Fibroblast of lung (primary cell): ENCODE measurements around the gene TAMALIN. TPM values are rescaled to one million over a fixed set of nuclear protein-coding genes. Genes with fewer than 3 reads are reported as not detected.

Experiments used
- DNase-seq, 2 donors: peaks; one replicate each; pipeline versions ENCODE4 v3.0.0 to v3.0.0-alpha.2; 2010; ENCODE audit warnings: low read depth in 2 of 2
- H2AFZ ChIP-seq: 2 replicates; pipeline ENCODE4 v1.5.1; 2012; ENCODE audit warnings: low read length, control low read depth, inconsistent platforms
- H3K27ac ChIP-seq: 2 replicates; pipeline ENCODE4 v1.5.1; 2011; ENCODE audit warnings: low read length, control low read depth; ENCODE audit not compliant: insufficient read depth
- H3K27me3 ChIP-seq: 2 replicates; pipeline ENCODE4 v1.5.1; 2011; ENCODE audit warnings: mild to moderate bottlenecking, low read length; ENCODE audit not compliant: control insufficient read depth, insufficient read depth
- H3K36me3 ChIP-seq: 2 replicates; pipeline ENCODE4 v1.5.1; 2011; ENCODE audit warnings: low read length; ENCODE audit not compliant: control insufficient read depth, insufficient read depth
- H3K4me1 ChIP-seq: 2 replicates; pipeline ENCODE4 v1.5.1; 2011; ENCODE audit warnings: low read length; ENCODE audit not compliant: control insufficient read depth, insufficient read depth; ENCODE audit errors: extremely low read depth
- H3K4me2 ChIP-seq: 2 replicates; pipeline ENCODE4 v1.5.1; 2011; ENCODE audit warnings: low read length, control low read depth; ENCODE audit not compliant: insufficient read depth; ENCODE audit errors: extremely low read depth
- H3K4me3 ChIP-seq, 4 experiments: fragments of 200-600 bp in 1 of 4; sonication (generic) in 1 of 4; replicated peaks in 1 of 4; 2 replicates each; pipeline ENCODE4 v1.5.1; 2011 to 2016; ENCODE audit warnings: low read length in 4 of 4, low read depth in 3 of 4, mild to moderate bottlenecking in 3 of 4, control low read depth in 2 of 4, inconsistent platforms in 1 of 4, mixed read lengths in 1 of 4; ENCODE audit not compliant: insufficient read depth in 1 of 4; ENCODE audit errors: control extremely low read depth in 1 of 4
- H3K79me2 ChIP-seq: 2 replicates; pipeline ENCODE4 v1.5.1; 2012; ENCODE audit warnings: mild to moderate bottlenecking, low read length, inconsistent platforms; ENCODE audit not compliant: control insufficient read depth, insufficient read depth
- H3K9ac ChIP-seq: 2 replicates; pipeline ENCODE4 v1.5.1; 2011; ENCODE audit warnings: mild to moderate bottlenecking, low read length, control low read depth; ENCODE audit not compliant: insufficient read depth
- H3K9me3 ChIP-seq: 2 replicates; pipeline ENCODE4 v1.5.1; 2012; ENCODE audit warnings: low read depth, low read length; ENCODE audit not compliant: control insufficient read depth, insufficient read depth
- H4K20me1 ChIP-seq: 2 replicates; pipeline ENCODE4 v1.5.1; 2011; ENCODE audit warnings: low read length; ENCODE audit not compliant: control insufficient read depth, insufficient read depth; ENCODE audit errors: extremely low read depth
- EZH2 ChIP-seq: IDR thresholded peaks from 2 replicates; pipeline ENCODE4 v1.5.1; 2012; ENCODE audit warnings: low read length, control low read depth, mild to moderate bottlenecking; ENCODE audit errors: missing control alignments
- polyA plus RNA-seq, 2 donors: library from polyadenylated mRNA; depleted of rRNA in 1 of 2; stranded (reverse) in 1 of 2; unstranded in 1 of 2; fragments of >200 nt; gene quantifications; 2 replicates each; pipeline ENCODE4 v1.2.1, GENCODE V29; 2011 to 2012; ENCODE audit warnings: missing spikeins in 1 of 2
- total RNA-seq: library from RNA; depleted of rRNA; stranded (reverse); fragments of >200 nt; gene quantifications from 2 replicates; pipeline ENCODE4 v1.2.1, GENCODE V29; 2014
- TF ChIP-seq, protein P1 (sequence below), 2 donors: IDR thresholded peaks in 1 of 2; conservative IDR thresholded peaks in 1 of 2; 1 replicate in 1 of 2; 2 replicates in 1 of 2; pipeline ENCODE4 v1.5.1; 2011 to 2012; ENCODE audit warnings: low read length in 2 of 2, control low read depth in 1 of 2, inconsistent platforms in 1 of 2, low read depth in 1 of 2, mild to moderate bottlenecking in 1 of 2

TAMALIN gene
- total and polyA plus RNA-seq, 2 donors (not counting 1 experiment from before 2014, with no cell fraction given) = 5.3 to 12.1 TPM

DNA sequence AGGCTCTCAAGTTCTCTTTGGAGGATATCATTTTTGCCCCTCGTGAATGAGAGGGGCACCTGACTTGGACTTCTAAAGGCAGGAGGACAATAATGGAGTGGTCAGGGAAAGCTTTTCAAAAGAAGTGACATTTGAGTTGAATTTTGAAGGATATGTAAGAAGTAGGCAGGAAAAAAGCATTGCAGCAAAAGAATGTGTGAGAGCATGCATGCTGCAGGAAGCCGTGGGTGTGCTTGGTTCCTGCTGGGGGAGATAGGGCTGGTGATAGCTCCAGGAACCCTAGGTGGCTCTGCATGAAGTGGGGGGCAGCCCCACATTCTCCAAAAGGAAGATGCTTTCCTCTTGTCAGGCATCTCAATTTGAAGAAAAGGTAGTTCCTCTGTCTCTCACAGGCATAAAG is 32.1 kb upstream of the TAMALIN start:
- H3K27me3 ChIP-seq = no peaks in the 10 kb centered on the region
- H3K4me3 ChIP-seq = no peak overlapping the region
- H3K79me2 ChIP-seq = peaks cover 4% of the 10 kb centered on the region
- DNase-seq = no peak
- H4K20me1 ChIP-seq = no peaks in the 10 kb centered on the region
- H3K9ac ChIP-seq = no peak overlapping the region
- peaks cover 12% of the 10 kb centered on the region for H3K36me3 ChIP-seq
- no peak overlapping the region for H2AFZ ChIP-seq
- no peak for TF ChIP-seq EZH2
- TF ChIP-seq, protein P1, sequence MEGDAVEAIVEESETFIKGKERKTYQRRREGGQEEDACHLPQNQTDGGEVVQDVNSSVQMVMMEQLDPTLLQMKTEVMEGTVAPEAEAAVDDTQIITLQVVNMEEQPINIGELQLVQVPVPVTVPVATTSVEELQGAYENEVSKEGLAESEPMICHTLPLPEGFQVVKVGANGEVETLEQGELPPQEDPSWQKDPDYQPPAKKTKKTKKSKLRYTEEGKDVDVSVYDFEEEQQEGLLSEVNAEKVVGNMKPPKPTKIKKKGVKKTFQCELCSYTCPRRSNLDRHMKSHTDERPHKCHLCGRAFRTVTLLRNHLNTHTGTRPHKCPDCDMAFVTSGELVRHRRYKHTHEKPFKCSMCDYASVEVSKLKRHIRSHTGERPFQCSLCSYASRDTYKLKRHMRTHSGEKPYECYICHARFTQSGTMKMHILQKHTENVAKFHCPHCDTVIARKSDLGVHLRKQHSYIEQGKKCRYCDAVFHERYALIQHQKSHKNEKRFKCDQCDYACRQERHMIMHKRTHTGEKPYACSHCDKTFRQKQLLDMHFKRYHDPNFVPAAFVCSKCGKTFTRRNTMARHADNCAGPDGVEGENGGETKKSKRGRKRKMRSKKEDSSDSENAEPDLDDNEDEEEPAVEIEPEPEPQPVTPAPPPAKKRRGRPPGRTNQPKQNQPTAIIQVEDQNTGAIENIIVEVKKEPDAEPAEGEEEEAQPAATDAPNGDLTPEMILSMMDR (conservative IDR thresholded peaks at IDR 0.05 in 1 of 2, IDR thresholded peaks at IDR 0.05 in 1 of 2; ENCODE audit: low read depth in 1 of 2, low read length in 2 of 2) = no peak
- H3K4me2 ChIP-seq = no peak overlapping the region
- H3K4me1 ChIP-seq = peaks cover 13% of the 10 kb centered on the region
- no peaks in the 10 kb centered on the region for H3K9me3 ChIP-seq
- H3K27ac ChIP-seq = no peak overlapping the region

DNA sequence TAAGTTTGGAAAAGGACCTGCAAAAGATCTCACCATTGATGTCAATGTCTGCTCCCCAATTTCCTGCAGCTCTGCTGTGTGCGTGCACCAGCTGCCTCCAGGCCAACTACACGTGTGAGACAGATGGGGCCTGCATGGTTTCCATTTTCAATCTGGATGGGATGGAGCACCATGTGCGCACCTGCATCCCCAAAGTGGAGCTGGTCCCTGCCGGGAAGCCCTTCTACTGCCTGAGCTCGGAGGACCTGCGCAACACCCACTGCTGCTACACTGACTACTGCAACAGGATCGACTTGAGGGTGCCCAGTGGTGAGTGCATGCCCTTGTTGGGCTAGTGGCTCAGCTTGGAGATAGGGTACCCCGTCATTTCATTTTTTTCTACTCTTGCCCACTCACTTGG is 31.6 kb upstream of the TAMALIN start:
- Histone ChIP-seq H3K4me2 (no peak overlapping the region), H3K4me1 (peaks cover 13% of the 10 kb centered on the region), H3K4me3 (no peak overlapping the region), H4K20me1 (no peaks in the 10 kb centered on the region), H2AFZ (no peak overlapping the region), H3K27me3 (no peaks in the 10 kb centered on the region), H3K36me3 (peaks cover 12% of the 10 kb centered on the region), H3K9me3 (no peaks in the 10 kb centered on the region), H3K9ac (no peak overlapping the region), H3K27ac (no peak overlapping the region), H3K79me2 (peaks cover 4% of the 10 kb centered on the region)
- TF ChIP-seq, protein P1 (conservative IDR thresholded peaks at IDR 0.05 in 1 of 2, IDR thresholded peaks at IDR 0.05 in 1 of 2; ENCODE audit: low read depth in 1 of 2, low read length in 2 of 2) = no peak
- no peak for TF ChIP-seq EZH2
- no peak for DNase-seq

DNA sequence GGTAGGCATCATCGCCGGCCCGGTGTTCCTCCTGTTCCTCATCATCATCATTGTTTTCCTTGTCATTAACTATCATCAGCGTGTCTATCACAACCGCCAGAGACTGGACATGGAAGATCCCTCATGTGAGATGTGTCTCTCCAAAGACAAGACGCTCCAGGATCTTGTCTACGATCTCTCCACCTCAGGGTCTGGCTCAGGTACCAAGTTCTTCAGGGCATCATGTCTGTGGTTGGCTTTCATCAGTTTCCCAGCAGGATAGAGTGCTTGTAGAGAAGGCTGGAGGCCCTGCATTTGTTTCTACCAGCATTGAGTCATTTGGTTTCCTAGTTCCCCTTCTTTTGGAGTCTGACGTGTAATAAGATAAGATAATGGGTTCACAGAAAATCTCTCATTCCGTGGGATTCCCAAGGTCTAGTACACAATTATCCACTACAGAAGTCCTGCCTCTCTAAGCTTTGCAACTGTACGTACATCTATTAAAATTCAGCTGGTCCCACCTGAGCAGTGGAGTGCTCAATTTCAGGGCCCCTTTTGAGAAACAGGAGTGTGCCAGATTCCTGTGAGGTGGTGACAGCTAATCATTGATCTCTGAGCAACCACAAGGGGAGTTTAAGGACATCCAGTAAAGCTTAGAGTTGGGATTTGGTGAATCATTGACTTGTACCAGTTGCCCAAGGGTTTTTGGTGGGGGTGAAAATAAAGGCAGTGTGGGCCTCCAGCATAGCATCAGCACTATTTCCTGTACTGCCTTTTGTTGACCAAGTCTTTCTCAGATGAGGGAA is 30.2 kb upstream of the TAMALIN start:
- Histone ChIP-seq H3K4me2 (no peak overlapping the region), H3K36me3 (peaks cover 13% of the 10 kb centered on the region), H3K27me3 (no peaks in the 10 kb centered on the region), H3K9ac (no peak overlapping the region), H3K9me3 (no peaks in the 10 kb centered on the region), H4K20me1 (no peaks in the 10 kb centered on the region), H3K79me2 (peaks cover 4% of the 10 kb centered on the region), H2AFZ (no peak overlapping the region), H3K4me1 (peaks cover 11% of the 10 kb centered on the region), H3K27ac (no peak overlapping the region), H3K4me3 (no peak overlapping the region)
- peak; percentile 23 to 76 for DNase-seq
- TF ChIP-seq, protein P1 (conservative IDR thresholded peaks at IDR 0.05 in 1 of 2, IDR thresholded peaks at IDR 0.05 in 1 of 2; ENCODE audit: low read depth in 1 of 2, low read length in 2 of 2) = no peak
